CD4-positive, alpha-beta T cell treated with Interleukin-12 subunit alpha and Interleukin-12 subunit beta, for 1 hour (primary cell): Measurements from ENCODE around the gene RETREG3.
"Not testable (repeated sequence)": the region's sequence is repeated elsewhere in the genome, so short reads cannot be mapped to it uniquely, and the experiment has no call there.

Source experiments
- DNase-seq: peaks from one replicate; pipeline ENCODE4 v3.0.0-alpha.2; 2020

Gene RETREG3

DNA sequence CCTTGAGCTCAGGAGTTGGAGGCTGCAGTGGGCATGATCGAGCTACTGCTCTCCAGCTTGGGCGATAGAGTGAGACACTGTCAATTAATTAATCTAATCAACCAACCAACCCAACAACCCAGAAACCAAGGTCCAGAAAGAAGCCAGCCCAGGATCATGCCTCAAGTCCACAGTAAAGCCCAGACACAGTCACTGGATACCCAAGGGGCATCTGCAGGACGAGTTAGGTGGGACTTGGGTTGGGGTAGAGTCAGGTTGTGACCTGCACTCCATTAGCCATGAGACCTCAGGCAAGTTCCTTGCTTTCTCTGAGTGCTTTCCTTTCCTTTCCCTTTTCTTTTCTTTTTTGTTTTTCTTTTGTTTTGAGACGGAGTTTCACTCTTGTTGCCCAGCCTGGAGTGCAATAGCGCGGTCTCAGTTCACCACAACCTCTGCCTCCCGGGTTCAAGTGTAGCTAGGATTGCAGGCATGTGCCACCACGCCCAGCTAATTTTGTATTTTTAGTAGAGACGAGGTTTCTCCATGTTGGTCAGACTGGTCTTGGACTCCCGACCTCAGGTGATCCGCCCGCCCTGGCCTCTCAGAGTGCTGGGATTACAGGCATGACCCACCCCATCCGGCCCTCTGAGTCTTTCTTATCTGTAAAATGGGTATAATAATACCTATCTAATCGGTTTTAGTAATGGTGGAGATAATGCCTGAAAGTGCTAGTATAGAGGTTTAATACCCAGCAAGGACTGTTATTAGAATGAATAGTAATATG is 60.0 kb downstream of the RETREG3 start:
- DNase-seq, result no peak

- peak; percentile 81 for DNase-seq
These were observed 60.9 kb downstream of the RETREG3 start for GRCh38 chr17:42548070-42548837.

GRCh38 chr17:42547698-42548069 is 61.5 kb downstream of the RETREG3 start:
- no peak for DNase-seq

GRCh38 chr17:42547001-42547461 is 62.1 kb downstream of the RETREG3 start:
- DNase-seq, result no peak

DNA sequence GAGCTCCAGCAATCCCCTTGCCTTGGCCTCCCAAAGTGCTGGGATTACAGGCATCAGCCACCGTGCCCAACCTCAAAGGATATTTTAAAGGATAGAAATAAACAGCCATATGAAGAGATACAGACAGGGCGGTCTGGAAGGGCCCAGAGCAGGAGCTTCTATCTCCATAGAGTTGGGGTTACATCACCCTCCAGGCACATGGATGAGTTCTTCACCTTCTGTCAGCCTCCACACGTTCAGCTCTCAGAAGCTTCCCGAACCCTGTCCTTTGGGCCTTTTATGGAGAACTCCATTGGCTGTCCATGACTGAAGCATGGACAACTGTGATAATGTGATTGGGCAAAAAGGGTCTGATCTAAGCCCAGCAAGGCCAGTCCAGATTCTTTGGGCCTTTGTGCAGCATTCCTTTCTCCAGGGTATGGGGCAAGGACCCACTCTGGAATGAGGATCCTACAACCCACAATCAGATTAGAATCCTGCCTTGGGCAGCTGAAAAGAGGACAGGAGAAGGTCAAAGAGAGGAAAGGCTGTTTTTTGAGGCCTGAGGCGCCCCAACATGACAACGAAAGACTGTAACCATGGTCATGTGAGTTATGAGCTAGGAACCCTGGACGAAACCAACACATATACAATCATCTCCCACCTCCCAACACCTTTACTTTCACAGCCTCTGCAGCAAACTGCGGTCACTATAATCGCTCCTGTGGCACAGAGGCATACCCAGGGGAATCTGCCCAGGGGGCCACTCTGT is 63.2 kb downstream of the RETREG3 start:
- not testable (repeated sequence) for DNase-seq

DNA sequence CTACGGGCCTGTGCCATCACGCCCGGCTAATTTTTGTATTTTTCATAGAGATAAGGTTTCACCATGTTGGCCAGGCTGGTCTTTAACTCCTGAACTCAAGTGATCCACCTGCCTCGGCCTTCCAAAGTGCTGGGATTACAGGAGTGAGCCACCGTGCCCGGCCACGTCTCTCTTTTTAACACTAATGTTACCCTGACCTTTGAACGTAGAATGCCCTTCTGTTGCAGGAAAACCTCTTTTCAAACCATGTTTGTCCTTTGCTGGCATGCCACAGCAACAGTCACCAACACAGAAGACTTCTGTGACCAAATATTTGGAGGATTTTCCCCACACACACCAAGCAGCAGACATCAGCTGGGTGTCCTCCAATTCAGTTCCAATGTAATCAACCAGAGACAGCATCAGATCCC is 64.3 kb downstream of the RETREG3 start:
- DNase-seq, result no peak

DNA sequence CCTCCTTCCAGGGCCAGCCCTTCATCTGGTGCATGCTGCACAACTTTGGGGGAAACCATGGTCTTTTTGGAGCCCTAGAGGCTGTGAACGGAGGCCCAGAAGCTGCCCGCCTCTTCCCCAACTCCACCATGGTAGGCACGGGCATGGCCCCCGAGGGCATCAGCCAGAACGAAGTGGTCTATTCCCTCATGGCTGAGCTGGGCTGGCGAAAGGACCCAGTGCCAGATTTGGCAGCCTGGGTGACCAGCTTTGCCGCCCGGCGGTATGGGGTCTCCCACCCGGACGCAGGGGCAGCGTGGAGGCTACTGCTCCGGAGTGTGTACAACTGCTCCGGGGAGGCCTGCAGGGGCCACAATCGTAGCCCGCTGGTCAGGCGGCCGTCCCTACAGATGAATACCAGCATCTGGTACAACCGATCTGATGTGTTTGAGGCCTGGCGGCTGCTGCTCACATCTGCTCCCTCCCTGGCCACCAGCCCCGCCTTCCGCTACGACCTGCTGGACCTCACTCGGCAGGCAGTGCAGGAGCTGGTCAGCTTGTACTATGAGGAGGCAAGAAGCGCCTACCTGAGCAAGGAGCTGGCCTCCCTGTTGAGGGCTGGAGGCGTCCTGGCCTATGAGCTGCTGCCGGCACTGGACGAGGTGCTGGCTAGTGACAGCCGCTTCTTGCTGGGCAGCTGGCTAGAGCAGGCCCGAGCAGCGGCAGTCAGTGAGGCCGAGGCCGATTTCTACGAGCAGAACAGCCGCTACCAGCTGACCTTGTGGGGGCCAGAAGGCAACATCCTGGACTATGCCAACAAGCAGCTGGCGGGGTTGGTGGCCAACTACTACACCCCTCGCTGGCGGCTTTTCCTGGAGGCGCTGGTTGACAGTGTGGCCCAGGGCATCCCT is 65.7 kb downstream of the RETREG3 start:
- no peak for DNase-seq

DNA sequence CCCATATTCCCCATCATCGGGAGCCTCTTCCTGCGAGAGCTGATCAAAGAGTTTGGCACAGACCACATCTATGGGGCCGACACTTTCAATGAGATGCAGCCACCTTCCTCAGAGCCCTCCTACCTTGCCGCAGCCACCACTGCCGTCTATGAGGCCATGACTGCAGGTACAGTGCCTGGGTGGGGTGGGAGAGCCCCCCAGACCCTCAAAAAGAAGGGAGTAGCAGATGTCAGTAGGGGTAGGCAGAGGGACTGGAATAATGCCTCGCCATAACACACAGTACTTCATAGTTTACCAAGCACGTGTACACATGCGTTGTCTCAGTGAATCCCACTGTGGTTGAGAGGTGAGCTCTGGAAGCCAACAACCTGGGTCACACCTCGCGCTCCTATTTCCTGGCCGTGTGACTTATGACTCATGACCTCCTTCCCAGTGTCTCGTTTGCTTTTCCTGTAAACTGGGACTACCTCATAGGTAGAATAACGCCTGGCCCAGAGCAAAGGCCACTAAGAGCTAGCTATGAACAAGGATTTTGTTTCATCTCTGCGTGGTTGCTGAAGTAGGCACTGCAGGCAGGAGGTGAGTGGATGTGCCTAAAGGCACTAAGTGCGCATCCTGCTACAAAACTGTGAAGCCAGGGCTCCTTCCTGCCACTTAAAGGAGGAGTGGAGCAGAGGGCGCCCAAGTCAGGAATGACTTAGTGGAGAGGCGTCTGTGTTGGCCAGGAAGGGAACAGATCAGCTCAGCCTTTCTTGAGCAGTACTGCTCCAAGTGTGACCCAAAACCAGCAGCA is 67.9 kb downstream of the RETREG3 start:
- peak; percentile 20 for DNase-seq

- not testable (repeated sequence) for DNase-seq
These were observed 68.6 kb downstream of the RETREG3 start for GRCh38 chr17:42540558-42540957.

DNA sequence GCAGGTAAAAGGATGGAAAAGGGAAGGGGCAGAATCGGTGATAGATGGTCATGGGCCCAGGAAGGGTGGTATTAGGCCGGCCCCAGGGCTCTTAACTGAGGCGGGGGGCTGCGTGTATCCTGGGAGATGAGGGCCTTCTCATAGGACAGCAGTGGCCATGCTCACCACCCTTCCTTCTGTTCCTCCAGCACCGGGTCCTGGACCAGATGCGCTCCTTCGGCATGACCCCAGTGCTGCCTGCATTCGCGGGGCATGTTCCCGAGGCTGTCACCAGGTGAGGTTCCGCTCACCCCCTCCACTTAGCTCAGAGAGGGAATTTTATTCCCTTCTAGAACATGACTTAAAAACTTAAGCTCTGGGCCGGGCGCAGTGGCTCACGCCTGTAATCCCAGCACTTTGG is 70.7 kb downstream of the RETREG3 start:
- DNase-seq, result no peak

DNA sequence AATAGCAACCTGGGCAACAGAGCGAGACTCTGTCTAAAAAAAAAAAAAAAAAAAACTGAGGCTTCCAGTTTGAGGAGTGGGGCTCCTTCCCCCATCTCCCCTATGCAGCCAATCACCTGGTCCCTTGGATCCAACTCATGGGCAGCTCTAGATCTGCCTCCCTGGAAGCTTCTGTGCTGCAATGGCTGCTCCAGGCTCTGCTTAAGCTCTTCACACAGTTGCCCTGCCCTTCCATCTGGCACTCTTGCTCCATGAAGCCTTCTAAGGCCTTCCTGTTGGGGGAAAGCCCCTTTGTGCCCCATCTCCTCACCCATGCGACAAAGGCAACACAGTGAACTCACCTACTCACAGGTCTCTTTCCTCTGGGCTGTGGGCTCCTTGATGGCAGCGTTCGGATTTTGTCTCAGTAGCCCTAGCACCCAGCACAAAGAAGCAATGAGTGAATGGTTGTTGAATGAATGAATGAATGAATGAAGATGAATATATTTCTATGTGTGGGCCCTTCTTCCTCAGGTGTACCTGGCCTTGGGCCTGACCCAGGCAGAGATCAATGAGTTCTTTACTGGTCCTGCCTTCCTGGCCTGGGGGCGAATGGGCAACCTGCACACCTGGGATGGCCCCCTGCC is 71.2 kb downstream of the RETREG3 start:
- DNase-seq, result no peak

DNA sequence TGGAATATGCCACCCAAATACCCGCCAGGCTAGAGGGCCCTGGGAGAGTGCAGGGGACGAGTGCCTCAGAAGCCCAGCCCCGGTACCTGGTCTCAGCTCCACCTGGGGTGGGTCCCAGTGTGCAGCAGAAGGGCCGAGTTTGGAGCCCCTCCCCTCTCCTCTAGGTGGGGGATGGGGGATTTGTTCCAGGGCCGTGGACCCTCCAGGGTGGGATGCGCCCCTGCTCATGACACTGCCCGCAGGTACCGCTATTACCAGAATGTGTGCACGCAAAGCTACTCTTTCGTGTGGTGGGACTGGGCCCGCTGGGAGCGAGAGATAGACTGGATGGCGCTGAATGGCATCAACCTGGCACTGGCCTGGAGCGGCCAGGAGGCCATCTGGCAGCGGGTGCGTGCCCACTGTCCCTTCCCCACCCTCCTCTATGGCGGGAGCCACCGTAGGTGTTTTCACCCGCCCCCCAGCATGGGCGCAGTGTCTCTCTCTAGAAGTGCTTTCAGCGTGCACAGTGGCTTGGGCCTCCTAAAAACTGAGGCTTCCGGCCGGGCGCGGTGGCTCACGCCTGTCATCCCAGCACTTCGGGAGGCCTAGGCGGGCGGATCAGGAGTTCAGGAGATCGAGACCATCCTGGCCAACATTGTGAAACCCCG is 71.9 kb downstream of the RETREG3 start:
- no peak for DNase-seq

- peak; percentile 71 for DNase-seq
These were observed 72.6 kb downstream of the RETREG3 start for GRCh38 chr17:42536372-42537155.

GRCh38 chr17:42536048-42536371 is 73.2 kb downstream of the RETREG3 start, which contains the start of gene NAGLU:
Gene NAGLU, plus strand, starts transcription at chr17:42536241. Its CDS starts 32 bp downstream, at chr17:42536273.
- peak; percentile 80 for DNase-seq

- DNase-seq, result no peak
These were observed 73.8 kb downstream of the RETREG3 start for GRCh38 chr17:42535155-42536047.

DNA sequence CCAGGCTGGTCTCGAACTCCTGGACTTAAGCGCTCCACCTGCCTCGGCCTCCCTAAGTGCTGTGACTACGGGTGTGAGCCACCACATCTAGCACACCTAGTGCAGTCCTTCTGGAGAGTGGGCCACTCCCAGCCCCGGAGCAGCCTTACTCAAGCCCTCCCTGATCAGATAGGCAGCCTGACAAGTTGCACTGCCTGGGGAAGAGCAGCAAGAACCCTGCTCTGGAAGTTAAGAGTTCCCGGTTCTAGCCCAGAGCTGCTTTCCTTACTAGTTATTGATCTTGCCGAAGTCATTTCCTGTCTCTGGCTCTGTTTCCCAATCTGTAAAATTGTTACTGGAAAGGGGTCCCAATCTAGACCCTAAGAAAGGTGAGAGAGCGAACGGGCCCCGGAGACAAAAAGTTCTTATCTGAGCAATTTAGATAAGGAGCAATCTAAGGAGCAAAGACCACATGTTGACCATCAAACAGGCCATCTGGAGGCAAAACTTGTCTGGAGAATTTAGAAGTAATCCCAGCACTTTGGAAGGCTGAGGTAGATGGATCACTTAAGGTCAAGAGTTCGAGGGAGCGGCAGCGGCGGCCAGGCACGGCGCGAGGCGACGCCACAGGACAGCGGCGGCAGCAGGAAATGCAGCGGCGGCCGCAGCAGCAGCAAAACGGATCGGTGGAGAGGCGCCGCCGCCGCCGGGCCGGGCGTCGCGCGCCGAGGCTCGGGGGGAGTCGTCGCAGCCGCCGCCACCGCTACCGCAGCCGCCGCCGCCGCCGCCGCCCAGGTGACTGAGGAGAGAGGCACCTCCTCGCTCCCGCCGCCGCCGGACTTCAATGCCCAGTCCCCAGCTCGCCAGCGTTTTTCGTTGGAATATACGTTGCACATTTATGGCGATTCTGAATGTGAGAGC is 77.5 kb downstream of the RETREG3 start:
- DNase-seq, result peak; percentile 64

DNA sequence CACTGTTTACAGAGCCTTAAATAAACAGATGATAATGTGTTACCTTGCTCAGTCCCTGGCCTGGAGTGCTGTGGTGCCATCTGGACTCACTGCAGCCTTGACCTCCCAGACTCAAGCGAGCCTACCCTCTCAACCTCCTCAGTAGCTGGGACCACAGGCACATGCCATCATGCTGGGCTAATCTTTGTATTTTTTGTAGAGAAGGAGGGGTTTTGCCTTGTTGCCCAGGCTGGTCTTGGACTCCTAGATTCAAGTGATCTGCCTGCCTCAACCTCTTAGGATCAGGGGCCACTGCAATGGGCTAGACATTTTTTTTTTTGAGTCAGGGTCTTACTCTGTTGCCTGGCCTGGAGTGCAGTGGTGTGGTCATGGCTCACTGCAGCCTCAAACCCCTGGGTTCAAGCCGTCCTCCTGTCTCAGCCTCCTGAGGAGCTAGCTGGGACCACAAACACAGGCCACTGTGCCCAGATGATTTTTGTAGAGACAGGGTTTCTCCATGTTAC is 78.2 kb downstream of the RETREG3 start:
- DNase-seq, result no peak
